Activated CD4-positive, alpha-beta memory T cell treated with anti-CD3 and anti-CD28 coated beads, Interleukin-2, amount 10 ng/mL, durations not matched to agents 7 days and 5 days (primary cell): ENCODE measurements around the gene SBNO1. TPM values are rescaled to one million over a fixed set of nuclear protein-coding genes. Genes with fewer than 3 reads are reported as not detected.
"Not testable (repeated sequence)": the region's sequence is repeated elsewhere in the genome, so short reads cannot be mapped to it uniquely, and the experiment has no call there.

Experiments used
- CTCF ChIA-PET: fragments of 350-600 bp; sonication (Branson Sonifier 250); formaldehyde crosslinking; loops from one replicate; lab custom pipeline; 2021; ENCODE audit warnings: antibody characterized with exemption, inconsistent platforms; lab: Charles Lee
- POLR2A ChIA-PET: fragments of 350-600 bp; sonication (Branson Sonifier 250); formaldehyde crosslinking; loops from one replicate; lab custom pipeline; 2021; ENCODE audit warnings: antibody characterized with exemption; lab: Charles Lee
- DNase-seq: peaks from one replicate; pipeline ENCODE4 v3.0.0-alpha.2; 2020
- H3K27ac Mint-ChIP-seq: one replicate; pipeline ENCODE4 v1.8.0; 2021; ENCODE audit warnings: mild to moderate bottlenecking, mixed read lengths
- H3K27me3 Mint-ChIP-seq: one replicate; pipeline ENCODE4 v1.8.0; 2021; ENCODE audit warnings: mixed read lengths
- H3K36me3 Mint-ChIP-seq: one replicate; pipeline ENCODE4 v1.8.0; 2021; ENCODE audit warnings: low read depth, mixed read lengths
- H3K4me1 Mint-ChIP-seq: one replicate; pipeline ENCODE4 v1.8.0; 2021; ENCODE audit warnings: mixed read lengths
- H3K4me3 Mint-ChIP-seq: one replicate; pipeline ENCODE4 v1.8.0; 2021; ENCODE audit warnings: mild to moderate bottlenecking, mixed read lengths
- H3K9me3 Mint-ChIP-seq: one replicate; pipeline ENCODE4 v1.8.0; 2021; ENCODE audit warnings: mixed read lengths
- total RNA-seq, 2 experiments: library from RNA; stranded (reverse); gene quantifications; one replicate each; pipeline ENCODE4 v1.2.3, GENCODE V29; 2021

Gene SBNO1
- 10 to 100 TPM; 40.1 to 40.2 TPM for total RNA-seq

DNA sequence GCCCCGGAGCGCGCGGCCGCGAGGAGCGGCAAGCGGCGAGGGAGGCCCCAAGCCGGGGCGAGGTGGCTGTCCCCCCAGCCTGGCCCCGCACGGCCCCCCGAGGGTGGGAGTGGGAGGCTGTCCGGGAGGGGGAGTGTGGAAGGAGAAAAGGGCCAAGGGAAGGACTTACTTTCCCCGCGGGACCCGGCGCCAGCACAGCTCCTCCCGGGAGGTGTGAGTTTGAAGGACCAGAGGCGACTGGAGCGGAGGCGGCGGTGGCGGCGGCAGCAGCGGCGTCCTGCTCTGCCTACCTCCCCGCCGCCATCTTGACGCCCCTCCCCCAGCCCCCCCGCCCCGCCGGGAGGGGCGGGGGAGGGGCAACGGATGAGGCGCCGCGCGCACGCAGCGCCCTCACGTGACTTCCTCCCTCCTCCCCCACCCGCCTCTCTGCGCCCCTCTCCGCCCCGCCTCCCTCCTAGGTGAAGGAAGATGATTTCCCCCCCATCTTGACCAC is at the start of gene SBNO1:
Gene SBNO1, minus strand, starts transcription at position 316 of the 493 bp plus-strand sequence. CDS start 14,406 bp downstream, outside the sequence.
- ChIA-PET POLR2A (interaction anchor here (0.7 to 4.4 kb wide), 28 partner anchors 9 to 864 kb away, joined by 3 to 107 read pairs (median 6); partner anchors contain the start of genes DDX55, KMT5A, MPHOSPH9 and MTRFR), CTCF (interaction anchor here (0.7 to 3.6 kb wide), 22 partner anchors 9 to 350 kb away, joined by 3 to 49 read pairs (median 4); partner anchors contain the start of genes ATP6V0A2, KMT5A, MTRFR and RILPL2)
- no peaks in the 10 kb centered on the region for H3K27me3 Mint-ChIP-seq
- peak within 1 kb of the TSS; percentile 96 for H3K27ac Mint-ChIP-seq
- H3K9me3 Mint-ChIP-seq: no peaks in the 10 kb centered on the region
- no peaks in the 10 kb centered on the region for H3K36me3 Mint-ChIP-seq
- DNase-seq: peak; percentile 91
- peak within 1 kb of the TSS; percentile 85 for H3K4me3 Mint-ChIP-seq
- peaks cover 18% of the 10 kb centered on the region for H3K4me1 Mint-ChIP-seq

DNA sequence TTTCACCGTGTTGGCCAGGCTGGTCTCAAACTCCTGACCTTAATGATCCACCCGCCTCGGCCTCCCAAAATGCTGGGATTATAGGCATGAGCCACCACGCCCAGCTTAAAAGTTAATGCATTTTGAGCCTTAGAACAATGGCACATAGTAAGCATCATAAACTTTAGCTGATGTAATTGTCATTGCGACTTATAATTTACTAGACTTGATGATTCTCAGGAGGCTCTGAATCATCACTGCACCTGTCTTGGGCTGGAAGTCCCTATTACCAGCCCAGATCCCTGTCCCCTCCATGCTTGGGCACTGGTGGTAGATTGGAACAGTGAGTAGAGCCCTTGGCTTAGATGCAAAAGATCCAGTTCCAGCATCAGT is 45.4 kb upstream of the SBNO1 start:
- POLR2A ChIA-PET: interaction anchor here (0.9 to 1.4 kb wide), 2 partner anchors 11 to 39 kb away, joined by 3 to 4 read pairs; no protein-coding TSS in a partner anchor
- peaks cover 37% of the 10 kb centered on the region for H3K36me3 Mint-ChIP-seq
- no peak overlapping the region for H3K4me3 Mint-ChIP-seq
- no peak overlapping the region for H3K27ac Mint-ChIP-seq
- no peaks in the 10 kb centered on the region for H3K4me1 Mint-ChIP-seq
- no peaks in the 10 kb centered on the region for H3K27me3 Mint-ChIP-seq
- CTCF ChIA-PET: no interaction called here
- no peaks in the 10 kb centered on the region for H3K9me3 Mint-ChIP-seq
- DNase-seq: no peak

DNA sequence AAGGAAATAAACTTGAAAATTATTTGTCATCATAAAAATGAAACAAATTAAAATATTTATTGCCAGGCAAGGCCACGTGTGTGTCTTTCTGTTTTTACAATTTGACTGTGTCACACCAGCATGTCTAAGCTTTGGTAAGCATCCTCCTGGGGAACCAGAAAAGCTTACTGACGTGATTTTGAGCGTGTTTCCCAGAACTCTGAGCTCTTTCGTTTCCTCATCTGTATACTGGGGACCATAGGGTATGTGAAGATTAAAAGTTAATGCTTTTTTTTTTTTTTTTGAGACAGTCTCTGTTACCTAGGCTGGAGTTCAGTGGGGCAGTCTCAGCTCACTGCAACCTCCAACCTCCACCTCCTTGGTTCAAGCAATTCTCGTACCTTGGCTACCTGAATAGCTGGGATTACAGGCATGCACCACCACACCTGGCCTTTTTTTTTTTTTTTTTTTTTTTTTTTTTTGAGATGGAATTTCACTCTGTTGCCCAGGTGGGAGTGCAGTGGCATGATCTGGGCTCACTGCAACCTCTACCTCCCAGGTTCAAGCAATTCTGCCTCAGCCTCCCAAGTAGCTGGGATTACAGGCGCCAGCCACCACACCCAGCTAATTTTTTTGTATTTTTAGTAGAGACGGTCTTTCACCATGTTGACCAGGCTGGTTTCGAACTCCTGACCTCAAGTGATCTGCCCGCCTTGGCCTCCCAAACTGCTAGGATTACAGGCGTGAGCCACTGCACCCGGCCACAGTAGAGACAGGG is 44.8 kb upstream of the SBNO1 start:
- H3K36me3 Mint-ChIP-seq: peaks cover 40% of the 10 kb centered on the region
- POLR2A ChIA-PET: interaction anchor here (1.0 to 1.4 kb wide), 3 partner anchors 9 to 17 kb away, joined by 3 to 4 read pairs (median 3); no protein-coding TSS in a partner anchor
- H3K27ac Mint-ChIP-seq, DNase-seq, H3K27me3 Mint-ChIP-seq, H3K4me1 Mint-ChIP-seq, H3K9me3 Mint-ChIP-seq, H3K4me3 Mint-ChIP-seq: not testable (repeated sequence)
- CTCF ChIA-PET: interaction anchor here (0.6 kb wide), 1 partner anchor 32 kb away, joined by 3 read pairs; no protein-coding TSS in a partner anchor

DNA sequence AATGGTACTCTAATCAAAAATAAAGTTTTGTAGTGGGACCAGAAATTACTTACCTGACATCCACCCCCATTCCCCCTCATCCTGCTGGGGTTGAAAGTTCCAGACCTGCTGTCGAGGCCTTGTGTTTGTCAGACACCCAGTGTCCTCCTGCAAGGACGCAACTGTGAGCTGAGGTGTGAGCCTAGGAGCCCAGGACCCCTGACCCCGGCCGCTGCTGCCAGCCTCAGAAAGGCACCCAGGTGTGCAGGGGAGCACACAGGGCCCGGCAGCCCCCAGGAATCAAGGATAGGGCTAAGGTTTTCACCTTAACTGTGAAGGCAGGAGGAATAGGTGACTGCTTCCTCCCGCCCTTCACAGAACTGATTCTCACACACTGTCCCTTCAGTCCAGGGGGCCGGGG is 44.0 kb upstream of the SBNO1 start:
- CTCF ChIA-PET: not testable (repeated sequence)

DNA sequence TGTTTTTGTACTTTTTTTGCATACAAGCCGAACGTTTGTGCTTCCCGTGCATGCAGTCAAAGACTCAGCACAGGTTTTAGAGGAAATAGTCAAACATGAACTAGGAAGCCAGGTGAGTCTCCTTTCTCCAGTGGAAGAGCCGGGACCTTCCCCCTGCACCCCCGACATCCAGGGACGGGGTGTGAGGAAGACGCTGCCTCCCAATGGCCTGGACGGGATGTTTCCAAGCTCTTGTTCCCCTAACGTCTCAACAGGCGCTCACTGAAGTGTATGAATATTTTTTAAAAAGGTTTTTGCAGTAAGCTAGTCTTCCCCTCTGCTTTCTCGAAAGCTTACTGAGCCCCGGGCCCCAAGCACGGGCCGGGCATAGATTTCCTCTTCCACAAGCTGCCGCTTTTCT is 43.3 kb upstream of the SBNO1 start:
- peaks cover 48% of the 10 kb centered on the region for H3K36me3 Mint-ChIP-seq
- CTCF ChIA-PET, POLR2A ChIA-PET: not testable (repeated sequence)

More for the DNA sequence above, 44.0 kb upstream of the SBNO1 start:
- DNase-seq, H3K9me3 Mint-ChIP-seq, H3K4me1 Mint-ChIP-seq, H3K27ac Mint-ChIP-seq, H3K27me3 Mint-ChIP-seq, H3K4me3 Mint-ChIP-seq: not testable (repeated sequence)
- H3K36me3 Mint-ChIP-seq: peaks cover 46% of the 10 kb centered on the region
- POLR2A ChIA-PET: interaction anchor here (1.0 to 1.4 kb wide), 3 partner anchors 9 to 18 kb away, joined by 3 to 4 read pairs (median 3); no protein-coding TSS in a partner anchor

DNA sequence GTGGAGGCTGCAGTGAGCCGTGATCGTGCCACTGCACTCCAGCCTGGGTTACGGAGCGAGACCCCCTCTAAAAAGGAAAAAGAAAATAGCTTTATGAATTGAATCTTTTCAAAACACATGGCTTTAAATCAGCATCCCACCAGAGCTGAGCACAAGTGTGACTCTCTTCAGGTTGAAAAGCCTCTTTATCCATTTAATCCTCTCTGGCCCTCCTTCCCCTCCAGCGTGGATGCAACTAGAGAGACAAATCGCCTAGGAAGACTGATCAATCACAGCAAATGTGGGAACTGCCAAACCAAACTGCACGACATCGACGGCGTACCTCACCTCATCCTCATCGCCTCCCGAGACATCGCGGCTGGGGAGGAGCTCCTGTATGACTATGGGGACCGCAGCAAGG is 42.6 kb upstream of the SBNO1 start:
- peaks cover 50% of the 10 kb centered on the region for H3K36me3 Mint-ChIP-seq
- POLR2A ChIA-PET, H3K27ac Mint-ChIP-seq, H3K27me3 Mint-ChIP-seq, H3K4me3 Mint-ChIP-seq, H3K4me1 Mint-ChIP-seq, DNase-seq, H3K9me3 Mint-ChIP-seq: not testable (repeated sequence)
- CTCF ChIA-PET: interaction anchor here (0.6 kb wide), 1 partner anchor 22 kb away, joined by 4 read pairs; no protein-coding TSS in a partner anchor

More for the DNA sequence above, 43.3 kb upstream of the SBNO1 start:
- H3K9me3 Mint-ChIP-seq, H3K27ac Mint-ChIP-seq, H3K27me3 Mint-ChIP-seq, H3K4me3 Mint-ChIP-seq, H3K4me1 Mint-ChIP-seq, DNase-seq: not testable (repeated sequence)

DNA sequence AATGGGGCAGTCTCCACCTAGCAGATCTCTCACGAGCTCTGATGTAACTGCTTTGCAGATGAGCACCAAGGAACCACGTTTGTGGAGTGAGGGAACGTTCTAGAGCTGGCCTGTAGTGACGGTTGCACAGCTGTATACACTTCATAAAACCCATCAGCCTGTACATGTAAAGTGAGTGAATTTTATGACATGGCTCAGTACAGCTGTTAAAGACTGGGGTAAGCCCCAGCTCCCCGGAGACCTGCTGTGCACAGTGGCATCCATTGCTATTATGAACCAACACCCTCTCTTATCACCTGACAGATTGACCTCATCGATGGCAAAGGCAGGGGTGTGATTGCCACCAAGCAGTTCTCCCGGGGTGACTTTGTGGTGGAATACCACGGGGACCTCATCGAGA is 39.9 kb upstream of the SBNO1 start:
- no peak for DNase-seq
- no peak overlapping the region for H3K27ac Mint-ChIP-seq
- peaks cover 45% of the 10 kb centered on the region for H3K36me3 Mint-ChIP-seq
- no peaks in the 10 kb centered on the region for H3K9me3 Mint-ChIP-seq
- ChIA-PET POLR2A (interaction anchor here (0.8 to 2.1 kb wide), 6 partner anchors 10 to 43 kb away, joined by 3 to 6 read pairs (median 3); partner anchors contain the start of gene SBNO1), CTCF (interaction anchor here (0.5 to 1.0 kb wide), 2 partner anchors 20 to 126 kb away, joined by 3 read pairs; no protein-coding TSS in a partner anchor)
- H3K4me3 Mint-ChIP-seq: no peak overlapping the region
- peaks cover 3% of the 10 kb centered on the region for H3K4me1 Mint-ChIP-seq
- no peaks in the 10 kb centered on the region for H3K27me3 Mint-ChIP-seq

DNA sequence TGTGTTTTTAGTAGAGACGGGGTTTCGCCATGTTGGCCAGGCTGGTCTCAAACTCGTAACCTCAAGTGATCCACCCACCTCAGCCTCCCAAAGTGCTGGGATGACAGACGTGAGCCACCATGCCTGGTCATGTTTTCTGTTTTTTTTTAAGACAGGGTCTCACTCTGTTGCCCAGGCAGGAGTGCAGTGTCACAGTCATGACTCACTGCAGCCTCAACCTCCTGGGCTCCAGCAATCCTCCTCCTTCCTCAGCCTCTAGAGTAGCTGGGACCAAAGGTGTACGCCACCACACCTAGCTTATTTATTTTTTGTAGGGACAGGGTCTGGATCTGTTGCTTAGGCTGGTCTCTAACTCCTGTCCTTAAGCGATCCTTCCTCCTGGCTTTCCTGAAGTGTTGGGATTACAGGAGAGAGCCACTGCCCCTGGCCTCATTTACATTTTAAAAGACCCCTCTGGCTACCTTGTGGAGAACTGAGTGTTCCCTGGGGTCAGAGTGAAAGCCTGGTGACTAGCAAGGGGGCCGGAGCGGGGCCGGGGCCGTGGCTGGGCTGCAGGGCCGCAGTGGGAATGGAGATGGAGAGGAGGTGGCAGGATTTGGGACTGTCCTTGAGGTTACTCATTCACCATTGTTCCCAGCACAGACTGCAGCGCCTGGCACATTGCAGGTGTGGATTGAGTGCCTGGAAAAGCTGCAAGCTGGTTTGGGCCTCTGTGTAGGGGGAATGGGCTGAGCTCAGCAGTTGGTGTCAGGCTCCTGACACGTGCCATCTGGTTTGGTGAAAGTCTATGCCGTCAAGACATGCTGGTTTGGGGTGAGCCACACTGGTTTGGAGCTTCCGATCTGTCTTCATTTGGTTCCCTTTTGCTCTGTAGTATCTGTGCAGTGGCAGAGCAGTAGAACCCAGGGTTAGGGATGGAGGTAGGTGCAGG is 37.4 kb upstream of the SBNO1 start:
- H3K27me3 Mint-ChIP-seq: no peaks in the 10 kb centered on the region
- no peak overlapping the region for H3K4me3 Mint-ChIP-seq
- ChIA-PET CTCF (no interaction called here), POLR2A (interaction anchor here (0.6 to 1.4 kb wide), 3 partner anchors 11 to 277 kb away, joined by 3 to 4 read pairs (median 3); no protein-coding TSS in a partner anchor)
- H3K27ac Mint-ChIP-seq: no peak overlapping the region
- H3K9me3 Mint-ChIP-seq: no peaks in the 10 kb centered on the region
- peaks cover 5% of the 10 kb centered on the region for H3K4me1 Mint-ChIP-seq
- DNase-seq: no peak
- H3K36me3 Mint-ChIP-seq: peaks cover 53% of the 10 kb centered on the region

DNA sequence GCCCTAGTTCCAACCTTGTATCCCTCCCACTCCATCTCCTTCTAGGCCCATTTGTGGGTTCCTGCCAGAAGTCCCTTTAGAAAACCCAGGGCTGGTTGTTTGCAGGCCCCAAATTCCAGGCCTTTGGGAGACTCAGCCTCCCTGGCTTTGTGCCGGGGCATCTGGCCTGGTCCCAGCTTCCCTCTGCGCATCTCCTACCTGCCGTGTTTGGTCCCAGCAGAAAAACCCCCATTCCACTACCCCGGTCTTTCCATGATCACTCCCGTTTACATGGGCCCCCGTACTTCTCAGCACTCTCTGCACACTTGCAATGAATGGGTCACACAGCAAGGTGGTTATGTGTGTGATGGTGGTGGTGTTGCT is 34.6 kb upstream of the SBNO1 start:
- Mint-ChIP-seq H3K4me1 (peaks cover 8% of the 10 kb centered on the region), H3K36me3 (peaks cover 67% of the 10 kb centered on the region), H3K4me3 (no peak overlapping the region), H3K27ac (peak overlapping the region; percentile 27), H3K27me3 (no peaks in the 10 kb centered on the region), H3K9me3 (no peaks in the 10 kb centered on the region)
- ChIA-PET POLR2A (interaction anchor here (1.1 to 1.3 kb wide), 2 partner anchors 10 to 60 kb away, joined by 3 read pairs; no protein-coding TSS in a partner anchor), CTCF (no interaction called here)
- no peak for DNase-seq

DNA sequence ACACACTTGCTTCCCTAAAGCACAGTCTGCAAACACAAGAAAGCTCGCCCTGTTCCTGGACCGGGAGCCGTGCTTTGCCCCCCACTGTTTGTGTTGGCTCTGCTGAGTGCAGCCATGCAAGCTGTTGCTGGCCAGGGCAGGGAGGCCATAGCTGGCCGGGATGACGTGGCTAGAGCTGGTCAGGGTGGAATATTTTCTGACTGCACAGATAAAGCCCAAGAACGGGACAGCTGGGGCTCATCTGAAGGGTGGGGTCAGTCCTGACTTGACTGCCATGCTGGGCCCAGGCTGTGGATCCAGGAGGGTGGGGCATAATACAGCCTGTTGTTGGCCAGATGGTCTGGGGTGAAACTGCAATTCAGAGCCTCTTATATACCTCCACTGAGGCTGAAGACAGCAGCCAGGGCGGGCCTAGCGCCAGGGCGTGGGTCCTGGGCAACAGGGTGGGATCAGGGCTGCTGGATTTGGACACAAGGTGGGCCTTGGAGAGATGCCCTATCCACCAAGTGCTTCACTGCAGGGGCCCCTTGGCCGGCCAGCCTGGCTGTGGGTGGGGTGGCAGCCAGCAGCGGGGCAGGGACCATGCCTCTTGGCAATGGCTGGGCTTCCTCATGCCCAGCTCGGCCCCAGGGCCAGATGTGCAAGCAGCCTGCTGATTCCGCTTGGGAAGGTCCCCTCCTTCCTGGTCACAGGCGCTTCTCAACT is 34.1 kb upstream of the SBNO1 start:
- CTCF ChIA-PET: no interaction called here
- Mint-ChIP-seq H3K4me3 (no peak overlapping the region), H3K27ac (no peak overlapping the region), H3K36me3 (peaks cover 62% of the 10 kb centered on the region), H3K27me3 (no peaks in the 10 kb centered on the region), H3K4me1 (peaks cover 8% of the 10 kb centered on the region), H3K9me3 (no peaks in the 10 kb centered on the region)
- DNase-seq: no peak
- POLR2A ChIA-PET: interaction anchor here (1.1 to 1.3 kb wide), 2 partner anchors 11 to 61 kb away, joined by 3 read pairs; no protein-coding TSS in a partner anchor

DNA sequence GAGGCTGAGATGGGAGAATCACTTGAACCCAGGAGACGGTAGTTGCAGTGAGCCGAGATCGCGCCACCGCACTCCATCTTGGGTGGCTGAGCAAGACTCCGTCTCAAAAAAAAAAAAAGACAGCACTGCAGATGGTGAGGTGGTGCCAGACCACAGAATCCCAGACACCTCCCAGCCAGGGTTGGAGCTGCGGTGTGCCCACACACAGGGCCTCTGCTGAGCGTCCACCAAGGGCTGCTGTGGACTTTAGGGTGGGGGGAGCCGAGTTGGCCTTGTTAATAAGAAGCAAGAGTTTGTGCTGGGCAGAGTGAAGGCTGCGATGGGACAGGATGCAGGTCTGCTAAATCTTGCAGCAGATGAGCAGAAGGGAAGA is 33.5 kb upstream of the SBNO1 start:
- ChIA-PET POLR2A (no interaction called here), CTCF (interaction anchor here (1.3 kb wide), 1 partner anchor 20 kb away, joined by 3 read pairs; no protein-coding TSS in a partner anchor)
- Mint-ChIP-seq H3K4me3 (no peak overlapping the region), H3K9me3 (no peaks in the 10 kb centered on the region), H3K27me3 (no peaks in the 10 kb centered on the region), H3K36me3 (peaks cover 60% of the 10 kb centered on the region), H3K27ac (no peak overlapping the region), H3K4me1 (peaks cover 8% of the 10 kb centered on the region)
- no peak for DNase-seq

DNA sequence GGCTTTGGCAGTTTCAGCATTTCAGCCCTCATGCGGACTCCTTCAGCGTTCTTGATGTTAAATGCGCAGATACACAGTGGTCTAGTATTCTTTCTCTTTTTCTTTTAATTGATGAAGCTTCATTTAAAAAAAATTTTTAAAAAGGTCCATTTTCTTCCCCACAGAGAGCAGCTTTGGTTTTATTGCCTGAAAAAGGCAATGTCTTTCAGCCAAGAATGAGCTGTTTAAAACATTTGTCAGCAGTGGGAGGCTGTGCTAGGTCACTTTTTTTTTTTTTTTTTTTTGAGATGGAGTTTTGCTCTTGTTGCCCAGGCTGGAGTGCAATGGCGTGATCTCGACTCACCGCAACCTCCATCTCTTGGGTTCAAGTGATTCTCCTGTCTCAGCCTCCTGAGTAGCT is 32.8 kb upstream of the SBNO1 start:
- Mint-ChIP-seq H3K9me3 (no peaks in the 10 kb centered on the region), H3K4me1 (peaks cover 8% of the 10 kb centered on the region), H3K27me3 (no peaks in the 10 kb centered on the region), H3K36me3 (peaks cover 57% of the 10 kb centered on the region), H3K27ac (no peak overlapping the region), H3K4me3 (no peak overlapping the region)
- no peak for DNase-seq
- ChIA-PET CTCF (interaction anchor here (1.0 to 1.3 kb wide), 2 partner anchors 14 to 21 kb away, joined by 3 read pairs; no protein-coding TSS in a partner anchor), POLR2A (interaction anchor here (1.4 to 1.5 kb wide), 2 partner anchors 32 to 51 kb away, joined by 3 read pairs; no protein-coding TSS in a partner anchor)
